ENCODE results near the gene FILIP1L. TPM values are rescaled to one million over a fixed set of nuclear protein-coding genes. Genes with fewer than 3 reads are reported as not detected.

Gene FILIP1L
- total and polyA plus RNA-seq, 12 donors, result 5.3 to 33.2 (median 17.4) TPM

GRCh38 chr3:100155128-100155527 is 40.8 kb upstream of the FILIP1L start:
- TF ChIP-seq CTCF (IDR thresholded peaks at IDR 0.05) (no peak), POLR2A (IDR thresholded peaks at IDR 0.05) (no peak)
- Histone ChIP-seq H3K4me3 (no peak overlapping the region), H3K27me3 (no peaks in the 10 kb centered on the region), H3K9me3 (replicated peaks in 1 of 3) (peaks cover 0 to 7% (median 3%) of the 10 kb centered on the region in 3 donors), H3K36me3 (replicated peaks in 1 of 2) (no peaks in the 10 kb centered on the region), H3K4me1 (replicated peaks in 1 of 2) (peaks cover 8 to 45% of the 10 kb centered on the region in 2 donors), H3K27ac (no peak overlapping the region)
- intact Hi-C loops (cut with DNase I), result loop anchor here in 1 of 2 donors (10.0 kb wide), 1 partner anchor 80 kb away; no protein-coding TSS in a partner anchor
- DNase-seq, result no peak

- peaks cover 0 to 7% (median 3%) of the 10 kb centered on the region in 3 donors for H3K9me3 ChIP-seq (replicated peaks in 1 of 3)
- WGBS, 4 donors, result 89 to 98% (median 96%) methylated on average over 1 of the region's 1 CpG
- H3K27me3 ChIP-seq, result no peaks in the 10 kb centered on the region
- no peaks in the 10 kb centered on the region for H3K36me3 ChIP-seq (replicated peaks in 1 of 2)
- no peak for DNase-seq
- intact Hi-C loops (cut with DNase I), result loop anchor here in 1 of 2 donors (10.0 kb wide), 1 partner anchor 79 kb away; no protein-coding TSS in a partner anchor
- peaks cover 8 to 35% of the 10 kb centered on the region in 2 donors for H3K4me1 ChIP-seq (replicated peaks in 1 of 2)
- TF ChIP-seq POLR2A (IDR thresholded peaks at IDR 0.05) (no peak), CTCF (IDR thresholded peaks at IDR 0.05) (no peak)
- no peak overlapping the region for H3K4me3 ChIP-seq
- no peak overlapping the region for H3K27ac ChIP-seq
Measured at GRCh38 chr3:100154171-100154570, 39.9 kb upstream of the FILIP1L start.

GRCh38 chr3:100151024-100151707 is 36.9 kb upstream of the FILIP1L start:
- H3K4me3 ChIP-seq, result no peak overlapping the region
- H3K4me1 ChIP-seq (replicated peaks in 1 of 2), result peaks cover 0 to 21% of the 10 kb centered on the region in 2 donors
- H3K9me3 ChIP-seq (replicated peaks in 1 of 3), result peaks cover 0 to 7% (median 3%) of the 10 kb centered on the region in 3 donors
- peak in 3 of 7 donors; percentile 11 to 34 (median 26) for DNase-seq
- intact Hi-C loops (cut with DNase I), result loop anchor here in 1 of 2 donors (10.0 kb wide), 1 partner anchor 76 kb away; no protein-coding TSS in a partner anchor
- TF ChIP-seq CTCF (IDR thresholded peaks at IDR 0.05) (no peak), POLR2A (IDR thresholded peaks at IDR 0.05) (no peak)
- H3K27ac ChIP-seq, result peak overlapping the region; percentile 15 to 70 (median 58)
- 81 to 91% (median 85%) methylated on average over 8 of the region's 8 CpGs for WGBS, 4 donors
- no peaks in the 10 kb centered on the region for H3K27me3 ChIP-seq
- no peaks in the 10 kb centered on the region for H3K36me3 ChIP-seq (replicated peaks in 1 of 2)

- H3K27ac ChIP-seq, result peak overlapping the region in 4 of 5 donors; percentile 49 to 70 (median 60)
Measured at GRCh38 chr3:100150473-100150872, 36.2 kb upstream of the FILIP1L start.

More at GRCh38 chr3:100150473-100150872, 36.2 kb upstream of the FILIP1L start:
- Histone ChIP-seq H3K36me3 (replicated peaks in 1 of 2) (no peaks in the 10 kb centered on the region), H3K4me3 (no peak overlapping the region), H3K27me3 (no peaks in the 10 kb centered on the region), H3K9me3 (replicated peaks in 1 of 3) (peaks cover 0 to 5% (median 3%) of the 10 kb centered on the region in 3 donors), H3K4me1 (replicated peaks in 1 of 2) (peaks cover 0 to 21% of the 10 kb centered on the region in 2 donors)
- TF ChIP-seq CTCF (IDR thresholded peaks at IDR 0.05), result no peak
- TF ChIP-seq POLR2A (IDR thresholded peaks at IDR 0.05), result no peak
- DNase-seq, result peak in 1 of 7 donors; percentile 8
- 61 to 84% (median 78%) methylated on average over 1 of the region's 1 CpG for WGBS, 4 donors
- intact Hi-C loops (cut with DNase I), result loop anchor here in 1 of 2 donors (10.0 kb wide), 1 partner anchor 76 kb away; no protein-coding TSS in a partner anchor

All from adrenal gland (tissue), 12 donors.